Stimulated activated CD8-positive, alpha-beta memory T cell treated with anti-CD3 and anti-CD28 coated beads, Interleukin-7, amount 100 ng/mL, for 24 hours (primary cell): ENCODE measurements around the gene ACTR5.
"Not testable (repeated sequence)": the region's sequence is repeated elsewhere in the genome, so short reads cannot be mapped to it uniquely, and the experiment has no call there.

Experiments
- DNase-seq: peaks from one replicate; pipeline ENCODE4 v3.0.0-alpha.2; 2020; ENCODE audit warnings: low read depth

ACTR5 gene

DNA sequence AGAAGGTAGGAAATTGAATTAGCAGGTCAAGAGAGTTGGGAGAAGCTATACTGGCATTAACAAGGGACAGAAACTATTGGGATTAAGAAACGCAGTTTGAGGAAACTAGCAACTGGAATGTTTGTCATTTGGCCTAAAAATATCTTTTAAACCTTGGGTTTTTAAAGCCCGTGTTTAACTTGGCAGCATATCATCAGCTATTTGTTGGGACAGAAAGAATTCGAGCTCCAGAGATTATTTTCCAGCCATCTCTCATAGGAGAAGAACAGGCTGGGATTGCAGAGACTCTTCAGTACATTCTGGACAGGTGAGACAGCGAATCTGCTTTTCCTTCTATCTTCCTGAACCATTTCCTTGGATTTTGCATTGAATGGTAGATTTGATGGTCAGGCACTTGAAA is 17.8 kb downstream of the ACTR5 start:
- no peak for DNase-seq

DNA sequence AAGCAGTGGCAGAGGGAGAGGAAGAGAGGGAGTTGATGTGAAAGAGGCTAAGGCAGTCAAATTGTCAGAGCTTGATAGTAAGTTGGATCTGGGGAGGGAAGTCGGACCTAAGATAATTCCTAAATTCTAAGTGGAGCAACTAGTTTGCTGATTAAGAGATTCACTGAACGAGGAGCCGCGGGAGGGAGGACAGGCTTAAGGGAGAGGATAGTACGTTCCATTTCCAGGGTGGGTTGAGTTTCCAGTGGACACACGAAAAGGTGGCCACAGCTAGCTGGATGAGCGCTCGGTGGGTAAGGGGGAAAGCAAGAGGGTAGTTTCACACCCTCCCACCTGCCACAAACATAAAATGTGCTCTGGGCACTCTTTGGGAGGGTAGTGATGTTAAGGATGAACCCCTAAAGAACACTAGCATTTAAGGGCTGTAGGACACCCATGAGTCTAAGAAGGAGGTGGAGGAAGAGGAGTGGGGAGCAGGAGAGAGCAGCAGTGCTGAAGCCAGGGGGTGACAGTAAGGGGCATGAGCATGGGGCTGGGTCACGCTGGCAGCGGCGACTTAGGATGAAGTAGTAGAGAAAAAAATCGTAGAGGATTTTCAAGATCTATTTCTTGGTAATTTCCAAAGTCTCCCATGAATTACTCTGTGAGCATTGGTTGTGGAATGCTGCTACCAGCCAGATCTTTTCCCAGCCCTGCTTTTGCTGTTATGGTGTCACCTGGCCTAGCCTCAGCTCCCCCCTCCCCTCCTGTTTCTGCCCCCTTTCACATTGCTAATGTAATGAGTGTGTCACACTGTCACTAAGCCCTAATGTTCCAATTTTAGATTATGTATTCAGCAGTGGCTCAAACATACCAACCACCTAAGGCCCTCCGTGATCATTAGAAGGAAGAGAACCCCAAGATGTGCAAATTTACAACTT is 21.4 kb downstream of the ACTR5 start:
- no peak for DNase-seq

DNA sequence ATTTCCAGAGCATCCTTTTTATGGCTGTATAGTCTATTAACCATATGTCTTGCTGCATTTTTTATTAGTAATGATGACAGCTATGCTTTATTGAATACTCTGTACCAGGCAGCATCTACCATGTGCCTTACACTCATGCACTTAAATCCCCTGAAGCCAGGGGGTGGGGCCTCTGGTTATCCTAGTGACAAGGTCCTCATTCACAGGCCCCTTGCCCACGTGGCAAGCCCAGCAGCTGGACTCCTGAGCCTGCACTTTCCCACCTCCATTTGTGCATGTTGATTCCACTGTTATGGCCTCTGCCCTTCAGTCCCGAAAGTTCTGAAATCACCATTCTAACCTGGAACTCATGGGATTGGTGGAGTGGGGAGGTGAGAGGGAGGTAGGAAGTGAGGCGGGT is 22.3 kb downstream of the ACTR5 start:
- no peak for DNase-seq

DNA sequence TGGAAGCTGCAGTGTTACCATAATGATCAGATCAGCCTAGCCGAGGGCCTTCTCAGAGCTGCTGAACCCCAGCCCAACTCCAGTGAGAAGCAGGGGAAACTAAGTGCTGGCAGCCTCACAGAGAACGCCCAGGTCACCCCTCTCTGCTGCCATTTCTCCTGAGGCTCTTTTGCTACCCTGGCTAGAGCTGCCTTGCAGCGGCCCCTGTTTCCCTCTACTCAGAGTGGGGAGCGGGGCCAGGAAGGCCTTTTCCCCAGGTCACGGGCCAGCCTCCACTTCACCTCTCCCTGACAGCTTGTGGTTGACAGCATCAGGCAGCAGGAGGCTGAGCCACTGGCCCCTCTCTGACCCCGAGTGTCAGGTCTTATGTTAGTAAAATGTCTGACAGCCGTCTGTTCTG is 22.7 kb downstream of the ACTR5 start:
- no peak for DNase-seq

DNA sequence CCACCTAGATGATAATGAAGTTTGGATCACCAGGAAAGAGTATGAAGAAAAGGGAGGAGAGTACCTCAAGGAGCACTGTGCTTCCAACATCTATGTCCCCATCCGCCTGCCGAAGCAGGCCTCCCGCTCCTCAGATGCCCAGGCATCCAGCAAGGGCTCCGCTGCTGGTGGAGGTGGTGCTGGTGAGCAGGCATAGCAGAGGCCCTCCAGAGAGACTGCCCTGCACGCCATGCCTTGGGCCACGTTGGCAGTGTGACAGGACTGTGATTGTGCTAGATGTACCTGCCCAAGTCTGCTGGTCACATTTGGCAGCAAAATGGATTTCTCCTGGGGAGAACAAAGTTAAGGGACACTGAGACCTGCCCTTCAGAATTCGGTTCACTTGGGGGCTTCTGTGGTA is 23.4 kb downstream of the ACTR5 start:
- DNase-seq, result no peak

DNA sequence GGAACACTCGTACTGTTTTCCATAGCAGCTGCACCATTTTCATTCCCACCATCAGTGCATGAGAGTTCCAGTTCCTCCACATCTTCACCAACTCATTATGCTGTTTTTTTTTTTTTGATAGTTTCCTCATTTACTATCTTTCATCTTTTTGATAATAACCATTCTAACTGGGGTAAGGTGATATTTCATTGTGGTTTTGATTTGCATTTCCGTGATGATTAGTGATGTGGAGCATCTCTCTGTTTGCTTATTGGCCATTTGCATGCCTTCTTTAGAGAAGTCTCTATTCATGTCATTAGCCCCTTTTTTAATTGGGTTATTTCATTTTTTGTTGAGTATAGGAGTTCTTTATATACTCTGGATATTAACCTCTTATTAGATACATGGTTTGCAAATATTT is 25.9 kb downstream of the ACTR5 start:
- no peak for DNase-seq

GRCh38 chr20:38776363-38776762 is 28.1 kb downstream of the ACTR5 start:
- DNase-seq, result no peak

DNA sequence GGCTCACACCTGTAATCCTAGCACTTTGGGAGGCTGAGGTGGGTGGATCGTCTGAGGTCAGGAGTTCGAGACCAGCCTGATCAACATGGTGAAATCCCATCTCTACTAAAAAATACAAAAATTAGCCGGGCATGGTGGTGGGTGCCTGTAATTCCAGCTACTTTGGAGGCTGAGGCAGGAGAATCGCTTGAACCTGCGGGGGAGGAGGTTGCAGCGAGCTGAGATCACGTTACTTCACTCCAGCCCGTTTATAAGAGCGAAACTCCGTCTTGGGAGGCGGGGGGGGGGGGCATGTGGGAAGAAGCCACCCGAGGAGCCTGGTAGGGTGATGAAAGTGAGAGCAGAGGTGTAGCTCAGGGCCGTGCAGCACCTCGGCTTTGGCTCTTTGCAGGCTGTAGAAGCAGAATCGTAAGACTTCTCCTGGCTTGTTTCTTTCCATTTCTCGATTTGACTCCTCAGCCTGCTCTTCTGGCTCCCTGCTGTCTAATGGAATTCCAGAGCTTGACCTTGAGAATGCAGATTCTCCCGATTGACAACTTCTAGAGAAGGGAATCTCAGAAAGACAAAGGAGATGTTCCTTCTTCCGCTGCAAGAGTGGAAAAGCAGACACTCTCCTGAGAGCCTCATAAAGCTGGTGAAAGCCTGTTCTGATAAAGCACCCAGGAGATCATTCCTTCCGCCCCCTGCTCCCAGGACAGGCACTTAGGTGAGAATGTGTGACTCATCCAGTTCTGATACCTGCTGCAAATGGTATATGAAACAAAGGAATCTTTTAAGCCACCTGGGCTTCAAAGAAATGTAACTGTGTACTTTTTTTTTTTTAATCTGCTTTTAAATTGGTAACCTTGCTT is 31.2 kb downstream of the ACTR5 start:
- no peak for DNase-seq

- no peak for DNase-seq
Measured at GRCh38 chr20:38782275-38782674, 34.0 kb downstream of the ACTR5 start.

GRCh38 chr20:38787870-38788269 is 39.6 kb downstream of the ACTR5 start:
- DNase-seq, result no peak

DNA sequence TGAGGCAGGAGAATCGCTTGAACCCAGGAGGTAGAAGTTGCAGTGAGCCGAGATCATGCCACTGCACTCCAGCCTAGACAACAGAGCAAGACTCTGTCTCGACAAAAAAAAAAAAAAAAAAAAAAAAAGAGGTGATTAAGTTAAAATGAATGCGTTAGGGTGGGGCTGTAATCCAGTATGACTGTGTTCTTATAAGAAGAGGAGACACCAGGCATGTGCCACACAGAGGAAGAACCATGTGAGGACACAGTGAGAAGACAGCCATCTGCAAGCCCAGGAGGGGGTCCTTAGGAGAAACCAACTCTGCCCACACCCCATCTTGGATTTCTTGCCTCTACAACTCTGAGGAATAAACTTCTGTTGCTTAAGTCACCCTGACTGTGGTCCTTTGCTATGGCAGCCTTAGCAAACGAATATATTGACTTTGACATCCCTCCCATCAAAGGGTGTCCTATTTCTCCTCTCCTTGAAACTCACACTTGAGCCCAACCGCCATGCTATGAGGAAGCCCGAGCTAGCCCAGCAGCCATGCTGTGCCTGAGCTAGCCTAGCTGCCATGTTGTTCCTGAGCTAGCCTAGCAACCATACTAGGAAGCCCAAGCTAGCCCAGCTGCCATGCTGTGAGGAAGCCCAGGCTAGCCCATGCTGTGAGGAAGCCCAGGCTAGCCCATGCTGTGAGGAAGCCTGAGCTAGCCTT is 41.4 kb downstream of the ACTR5 start:
- DNase-seq, result no peak

- DNase-seq, result no peak
Measured at GRCh38 chr20:38790200-38791053, 42.2 kb downstream of the ACTR5 start.

DNA sequence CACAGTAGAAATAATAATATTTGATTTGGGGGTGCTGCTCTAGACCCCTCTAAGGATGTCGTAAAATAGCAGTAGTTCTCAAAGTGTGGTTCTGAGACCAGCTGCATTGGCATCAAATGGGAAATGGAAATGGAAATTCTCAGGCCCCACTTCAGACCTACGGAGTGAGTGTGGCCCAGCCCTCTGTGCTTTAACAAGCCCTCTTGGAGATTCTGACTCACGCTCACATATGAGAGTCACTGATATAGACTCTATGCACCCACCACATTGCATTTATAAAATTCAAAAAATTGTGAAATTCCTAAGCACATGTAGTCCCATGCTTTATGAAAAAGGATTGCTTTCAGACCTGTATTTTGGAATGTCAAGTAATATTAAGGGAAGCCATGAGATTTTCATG is 43.0 kb downstream of the ACTR5 start:
- DNase-seq, result no peak

DNA sequence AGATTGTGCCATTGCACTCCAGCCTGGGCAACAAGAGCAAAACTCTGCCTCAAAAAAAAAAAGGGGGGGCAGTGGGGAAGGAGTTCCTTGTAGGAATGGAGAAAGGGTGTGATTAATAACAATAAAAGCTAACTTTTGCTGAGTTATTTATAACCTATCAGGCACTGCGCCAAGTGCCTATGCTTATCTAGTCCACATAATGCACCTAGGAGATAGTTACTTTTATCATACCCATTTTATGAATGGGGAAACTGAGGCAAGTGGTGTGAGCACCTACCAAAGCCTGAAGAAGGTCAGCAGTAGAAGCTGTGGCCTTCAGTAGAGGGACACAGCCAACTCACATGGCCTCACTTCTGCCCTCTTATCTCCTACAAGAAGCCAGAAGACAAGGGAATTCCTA is 43.7 kb downstream of the ACTR5 start:
- no peak for DNase-seq

DNA sequence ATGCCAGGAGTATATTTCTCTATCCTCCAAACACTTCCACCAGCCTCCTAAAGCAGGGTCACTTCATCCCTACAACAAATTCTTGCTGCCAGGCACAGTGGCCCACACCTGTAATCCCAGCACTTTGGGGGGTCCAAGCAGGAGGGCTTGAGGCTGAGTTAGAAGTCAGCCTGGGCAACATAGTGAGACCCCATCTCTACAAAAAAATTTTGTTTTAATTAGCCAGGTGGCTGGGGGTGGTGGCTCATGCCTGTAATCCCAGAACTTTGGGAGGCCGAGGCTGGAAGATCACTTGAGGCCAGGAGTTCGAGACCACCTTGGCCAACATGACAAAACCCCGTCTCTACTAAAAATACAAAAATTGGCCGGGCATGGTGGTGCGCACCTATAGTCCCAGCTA is 45.8 kb downstream of the ACTR5 start:
- DNase-seq, result not testable (repeated sequence)

- DNase-seq, result no peak
Measured at GRCh38 chr20:38798266-38798665, 50.0 kb downstream of the ACTR5 start.

DNA sequence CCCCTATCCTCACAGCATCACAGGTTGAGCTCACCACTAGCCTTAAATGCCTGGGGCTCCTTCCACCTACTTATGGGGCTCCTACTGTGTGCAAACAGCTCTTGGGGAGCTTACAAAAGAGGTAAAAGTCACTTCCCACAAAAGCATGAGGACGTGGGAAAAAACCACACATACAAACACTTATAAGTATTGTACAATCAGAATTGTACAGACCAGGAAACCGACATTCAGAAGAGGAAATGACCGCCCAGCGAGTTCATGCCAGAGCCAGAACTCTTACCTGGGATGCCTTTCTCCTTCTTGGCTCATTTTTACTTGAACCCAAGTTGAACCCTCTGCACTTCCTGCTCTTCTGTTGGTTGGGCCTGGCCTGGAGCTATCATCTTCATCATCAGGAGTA is 50.9 kb downstream of the ACTR5 start:
- DNase-seq, result no peak

GRCh38 chr20:38800882-38801281 is 52.6 kb downstream of the ACTR5 start:
- DNase-seq, result no peak

DNA sequence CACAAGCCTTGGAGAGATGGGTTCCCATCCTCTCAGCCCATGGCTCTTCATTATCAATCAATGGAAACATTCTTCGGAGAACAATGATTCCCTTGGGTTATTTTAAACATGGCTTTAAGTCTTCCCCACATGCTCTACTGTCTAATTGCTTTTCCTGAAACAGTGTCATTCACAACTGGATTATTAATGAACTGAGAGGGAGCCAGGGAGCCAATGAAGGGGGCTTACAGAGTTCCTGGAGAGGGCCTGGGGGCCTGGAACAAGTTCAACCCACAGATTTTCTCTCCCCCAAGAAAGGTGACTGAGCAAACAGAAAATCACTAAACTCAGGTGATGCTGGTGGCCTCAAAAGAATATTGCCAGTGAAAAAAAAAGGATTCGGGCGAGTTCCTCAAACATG is 56.0 kb downstream of the ACTR5 start:
- no peak for DNase-seq

DNA sequence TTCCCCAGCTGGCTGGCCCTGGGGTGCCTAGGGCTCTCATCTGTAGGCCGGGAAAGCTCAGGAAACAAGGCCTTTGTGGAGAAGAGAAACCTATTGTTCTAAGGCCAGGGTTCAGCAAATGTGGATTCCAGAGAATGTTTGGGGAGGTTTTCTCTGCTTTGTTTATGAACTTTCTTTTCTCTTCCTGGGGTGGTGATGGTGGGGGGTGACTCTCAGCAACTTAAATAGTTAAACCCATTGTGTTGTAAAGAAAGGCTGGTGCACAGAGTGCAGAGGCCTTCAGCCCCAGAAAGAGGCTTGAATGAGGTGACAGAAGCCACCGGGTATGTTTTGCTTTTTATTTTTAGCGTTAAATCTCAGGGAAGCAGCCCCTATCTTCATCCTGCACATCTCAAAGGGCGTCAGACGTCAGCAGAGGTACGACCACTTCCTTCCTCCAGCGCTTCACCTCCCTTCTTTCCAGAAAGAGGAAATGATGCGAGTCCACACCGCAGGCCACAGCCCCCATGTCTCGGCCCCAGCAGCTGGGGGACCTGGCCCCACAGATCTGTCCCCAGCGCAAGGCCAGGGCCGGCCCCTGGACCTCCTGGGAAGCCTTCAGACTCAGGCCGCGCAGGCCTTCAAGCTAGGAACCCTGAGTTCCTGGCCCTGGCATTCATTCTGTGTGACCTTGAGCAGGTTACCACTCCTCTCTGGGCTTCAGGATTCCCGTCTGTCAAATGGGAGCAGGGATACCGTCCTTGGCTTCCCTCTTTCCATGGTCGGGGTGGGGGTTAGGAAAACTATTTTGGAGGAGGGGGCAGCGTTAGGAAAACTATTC is 56.6 kb downstream of the ACTR5 start:
- peak; percentile 43 for DNase-seq

GRCh38 chr20:38805502-38805957 is 57.3 kb downstream of the ACTR5 start, which contains the start of gene PPP1R16B:
Gene PPP1R16B (plus strand): TSS chr20:38805697. CDS start chr20:38835926, 30,229 bp downstream.
- peak; percentile 67 for DNase-seq
